ENCODE measurements around the gene GRM5. TPM values are rescaled to one million over a fixed set of nuclear protein-coding genes. Genes with fewer than 3 reads are reported as not detected.
"Not testable (repeated sequence)": the region's sequence is repeated elsewhere in the genome, so short reads cannot be mapped to it uniquely, and the experiment has no call there.

Gene GRM5
- total RNA-seq, 3 donors from 2014 or later: not detected

DNA sequence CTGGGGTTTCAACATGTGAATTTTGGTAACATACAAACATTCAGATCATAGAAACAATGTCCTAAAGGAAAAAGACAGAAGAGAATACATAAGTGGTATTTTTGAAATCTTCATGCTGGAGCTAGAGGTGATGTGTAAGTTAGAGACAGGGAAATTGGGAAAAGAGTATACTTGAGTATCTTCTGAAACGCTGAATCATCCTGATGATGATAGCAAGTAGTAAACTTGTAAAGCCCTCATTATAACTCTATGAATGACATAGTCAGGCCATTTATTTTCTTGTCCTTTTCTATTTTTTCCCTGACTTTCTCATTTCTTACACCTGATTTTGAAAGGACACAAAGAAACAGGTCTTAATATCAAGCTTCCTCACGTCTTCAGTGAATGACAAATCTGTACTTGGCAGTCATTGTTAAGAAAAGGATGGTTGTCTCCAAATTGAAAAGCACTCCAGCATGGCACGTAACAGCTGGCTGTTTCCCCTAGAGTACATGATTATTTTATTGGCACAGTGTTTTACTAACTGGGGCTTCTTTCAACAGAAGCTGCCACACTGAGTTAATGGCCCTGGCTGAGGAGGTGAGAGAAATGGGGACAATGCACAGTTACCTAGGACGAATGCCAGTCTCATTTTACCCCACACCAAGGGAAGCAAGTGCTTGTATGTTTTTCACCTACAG is 587.5 kb downstream of the GRM5 start:
- intact Hi-C loops (cut with DNase I, micrococcal nuclease): no loop called here
- Histone ChIP-seq H3K4me3 (no peak overlapping the region), H3K9me3 (no peaks in the 10 kb centered on the region), H3K36me3 (ENCODE audit: low read depth) (no peaks in the 10 kb centered on the region), H3K4me1 (ENCODE audit: low read depth) (no peaks in the 10 kb centered on the region)
- TF ChIP-seq, protein P1, sequence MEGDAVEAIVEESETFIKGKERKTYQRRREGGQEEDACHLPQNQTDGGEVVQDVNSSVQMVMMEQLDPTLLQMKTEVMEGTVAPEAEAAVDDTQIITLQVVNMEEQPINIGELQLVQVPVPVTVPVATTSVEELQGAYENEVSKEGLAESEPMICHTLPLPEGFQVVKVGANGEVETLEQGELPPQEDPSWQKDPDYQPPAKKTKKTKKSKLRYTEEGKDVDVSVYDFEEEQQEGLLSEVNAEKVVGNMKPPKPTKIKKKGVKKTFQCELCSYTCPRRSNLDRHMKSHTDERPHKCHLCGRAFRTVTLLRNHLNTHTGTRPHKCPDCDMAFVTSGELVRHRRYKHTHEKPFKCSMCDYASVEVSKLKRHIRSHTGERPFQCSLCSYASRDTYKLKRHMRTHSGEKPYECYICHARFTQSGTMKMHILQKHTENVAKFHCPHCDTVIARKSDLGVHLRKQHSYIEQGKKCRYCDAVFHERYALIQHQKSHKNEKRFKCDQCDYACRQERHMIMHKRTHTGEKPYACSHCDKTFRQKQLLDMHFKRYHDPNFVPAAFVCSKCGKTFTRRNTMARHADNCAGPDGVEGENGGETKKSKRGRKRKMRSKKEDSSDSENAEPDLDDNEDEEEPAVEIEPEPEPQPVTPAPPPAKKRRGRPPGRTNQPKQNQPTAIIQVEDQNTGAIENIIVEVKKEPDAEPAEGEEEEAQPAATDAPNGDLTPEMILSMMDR (IDR thresholded peaks at IDR 0.05): no peak
- ATAC-seq (no peak), DNase-seq (no peak)

DNA sequence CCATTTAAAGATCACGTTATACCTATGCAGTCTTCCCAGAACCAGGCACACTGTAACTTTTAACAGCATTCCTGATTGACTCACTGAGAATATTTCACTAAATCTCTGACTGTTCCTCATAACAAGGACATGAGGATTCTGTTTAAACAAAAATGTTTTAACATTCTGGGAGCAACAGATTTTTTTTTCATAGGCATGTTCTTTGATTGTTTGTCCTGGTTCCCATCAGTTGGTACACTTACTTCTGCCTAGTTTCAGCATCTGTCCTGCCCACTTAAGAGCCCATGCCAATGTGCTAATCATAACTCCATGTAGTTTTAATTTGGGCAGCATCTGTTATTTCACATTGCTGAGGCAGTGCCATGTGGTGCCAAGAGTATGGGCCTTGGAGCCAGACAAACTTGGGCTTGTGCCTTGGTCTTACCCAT is 589.8 kb downstream of the GRM5 start:
- TF ChIP-seq, protein P1 (IDR thresholded peaks at IDR 0.05): no peak
- intact Hi-C loops (cut with DNase I, micrococcal nuclease): no loop called here
- Histone ChIP-seq H3K4me1 (ENCODE audit: low read depth) (no peaks in the 10 kb centered on the region), H3K9me3 (no peaks in the 10 kb centered on the region), H3K4me3 (no peak overlapping the region), H3K36me3 (ENCODE audit: low read depth) (no peaks in the 10 kb centered on the region)
- ATAC-seq: no peak
- no peak for DNase-seq

DNA sequence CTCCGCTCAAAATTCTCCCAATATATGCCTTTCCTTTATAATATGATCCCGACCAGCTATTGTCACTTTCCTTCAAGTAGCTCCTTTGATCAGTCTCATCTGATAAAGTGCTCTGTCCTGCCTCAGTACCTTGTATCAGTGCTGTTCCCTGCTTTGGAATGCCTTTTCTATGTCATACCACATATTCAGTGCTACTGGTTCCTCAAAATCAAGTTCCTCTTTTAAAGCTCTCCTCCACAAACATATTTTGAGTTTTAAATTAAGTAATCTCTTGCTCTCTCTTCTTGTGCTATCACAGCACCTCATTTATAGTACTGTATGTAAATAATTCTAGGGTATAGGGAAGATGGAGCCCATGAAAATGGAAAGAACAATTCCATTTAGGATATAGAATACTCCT is 591.1 kb downstream of the GRM5 start:
- no peak overlapping the region for H3K4me3 ChIP-seq
- TF ChIP-seq, protein P1 (IDR thresholded peaks at IDR 0.05): no peak
- no peak for DNase-seq
- intact Hi-C loops (cut with DNase I, micrococcal nuclease): no loop called here
- H3K36me3 ChIP-seq (ENCODE audit: low read depth): no peaks in the 10 kb centered on the region
- no peaks in the 10 kb centered on the region for H3K4me1 ChIP-seq (ENCODE audit: low read depth)
- no peak for ATAC-seq
- no peaks in the 10 kb centered on the region for H3K9me3 ChIP-seq

DNA sequence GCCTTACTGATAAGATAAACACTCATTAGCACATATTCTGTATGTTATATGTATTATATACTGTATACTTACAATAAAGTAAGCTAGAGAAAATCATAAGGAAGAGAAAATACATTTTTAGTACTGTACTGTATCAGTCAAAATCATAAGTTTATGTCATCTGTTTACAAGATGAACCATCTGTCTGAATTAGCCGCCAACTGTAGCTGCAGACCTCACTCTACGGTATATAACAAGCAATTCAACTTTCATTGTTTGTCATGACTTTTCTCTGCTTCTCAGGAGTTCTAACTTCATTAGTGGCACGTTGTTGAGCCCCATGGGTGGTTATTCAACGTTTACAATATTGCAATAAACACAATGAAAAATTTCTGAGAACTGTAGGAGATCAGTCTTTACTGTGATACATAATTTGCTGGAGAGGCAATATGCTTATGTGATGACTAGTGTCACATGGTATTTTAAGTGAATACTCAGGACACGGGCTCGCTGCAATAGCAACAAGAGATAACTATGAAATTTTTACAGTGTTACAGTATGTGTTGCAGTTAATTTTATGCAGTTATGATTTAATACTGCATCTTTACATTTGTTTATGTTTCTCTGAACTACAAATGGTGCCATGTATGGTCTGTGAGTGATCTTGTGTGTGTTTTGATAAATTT is 596.1 kb downstream of the GRM5 start:
- DNase-seq: no peak
- H3K36me3 ChIP-seq (ENCODE audit: low read depth): no peaks in the 10 kb centered on the region
- TF ChIP-seq, protein P1 (IDR thresholded peaks at IDR 0.05): no peak

DNA sequence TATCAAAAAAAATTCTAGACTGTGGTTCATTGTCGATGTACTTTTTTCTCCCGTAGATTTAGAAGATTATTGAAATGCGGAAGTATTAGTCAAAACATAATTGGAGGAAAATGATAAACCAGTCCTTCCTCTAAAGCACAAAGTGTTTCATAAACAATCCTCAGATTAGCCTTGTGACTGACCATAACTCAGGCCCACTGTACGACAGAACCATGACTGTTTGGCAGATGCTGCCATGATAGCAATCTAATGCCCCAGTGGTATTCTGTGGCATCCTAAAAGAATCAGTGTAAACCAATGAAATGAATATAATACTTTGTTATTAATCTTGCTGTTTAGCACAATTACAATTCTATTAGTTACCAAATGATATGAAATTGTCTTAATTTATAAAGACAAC is 601.3 kb downstream of the GRM5 start:
- ATAC-seq (no peak), DNase-seq (no peak)
- H3K36me3 ChIP-seq (ENCODE audit: low read depth): no peaks in the 10 kb centered on the region
- H3K9me3 ChIP-seq: no peaks in the 10 kb centered on the region
- H3K4me1 ChIP-seq (ENCODE audit: low read depth): no peaks in the 10 kb centered on the region
- intact Hi-C loops (cut with DNase I, micrococcal nuclease): no loop called here
- TF ChIP-seq, protein P1 (IDR thresholded peaks at IDR 0.05): no peak
- no peak overlapping the region for H3K4me3 ChIP-seq

More for the DNA sequence above, 596.1 kb downstream of the GRM5 start:
- Histone ChIP-seq H3K4me1 (ENCODE audit: low read depth) (no peaks in the 10 kb centered on the region), H3K9me3 (no peaks in the 10 kb centered on the region), H3K4me3 (no peak overlapping the region)
- no peak for ATAC-seq
- intact Hi-C loops (cut with DNase I, micrococcal nuclease): no loop called here

DNA sequence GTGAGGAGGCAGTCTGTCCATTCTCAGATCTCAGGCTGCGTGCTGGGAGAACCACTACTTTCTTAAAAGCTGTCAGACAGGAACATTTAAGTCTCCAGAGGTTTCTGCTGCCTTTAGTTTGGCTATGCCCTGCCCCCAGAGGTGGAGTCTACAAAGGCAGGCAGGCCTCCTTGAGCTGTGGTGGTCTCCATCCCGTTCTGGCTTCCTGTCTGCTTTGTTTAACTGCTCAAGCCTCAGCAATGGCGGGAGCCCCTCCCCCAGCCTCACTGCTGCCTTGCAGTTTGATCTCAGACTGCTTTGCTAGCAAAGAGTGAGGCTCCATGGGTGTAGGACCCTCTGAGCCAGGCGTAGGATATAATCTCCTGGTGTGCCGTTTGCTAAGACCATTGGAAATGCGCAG is 602.5 kb downstream of the GRM5 start:
- H3K9me3 ChIP-seq: not testable (repeated sequence)

DNA sequence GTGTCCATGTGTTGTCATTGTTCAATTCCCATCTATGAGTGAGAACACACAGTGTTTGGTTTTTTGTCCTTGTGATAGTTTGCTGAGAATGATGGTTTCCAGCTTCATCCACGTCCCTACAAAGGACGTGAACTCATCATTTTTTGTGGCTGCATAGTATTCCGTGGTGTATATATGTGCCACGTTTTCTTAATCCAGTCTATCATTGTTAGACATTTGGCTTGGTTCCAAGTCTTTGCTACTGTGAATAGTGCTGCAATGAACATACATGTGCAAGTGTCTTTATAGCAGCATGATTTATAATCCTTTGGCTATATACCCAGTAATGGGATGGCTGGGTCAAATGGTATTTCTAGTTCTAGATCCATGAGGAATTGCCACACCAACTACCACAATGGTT is 607.7 kb downstream of the GRM5 start:
- H3K9me3 ChIP-seq; intact Hi-C loops (cut with DNase I, micrococcal nuclease); H3K4me3 ChIP-seq; H3K4me1 ChIP-seq (ENCODE audit: low read depth); H3K36me3 ChIP-seq (ENCODE audit: low read depth); ATAC-seq; DNase-seq: not testable (repeated sequence)

More for the DNA sequence above, 602.5 kb downstream of the GRM5 start:
- H3K4me3 ChIP-seq; DNase-seq; H3K36me3 ChIP-seq (ENCODE audit: low read depth); intact Hi-C loops (cut with DNase I, micrococcal nuclease); H3K4me1 ChIP-seq (ENCODE audit: low read depth); ATAC-seq: not testable (repeated sequence)
